Measurements from ENCODE around the gene FEM1A.
"Not testable (repeated sequence)": the region's sequence is repeated elsewhere in the genome, so short reads cannot be mapped to it uniquely, and the experiment has no call there.

Gene FEM1A

GRCh38 chr19:4814625-4815425 is 23.3 kb downstream of the FEM1A start:
- DNase-seq, result no peak

DNA sequence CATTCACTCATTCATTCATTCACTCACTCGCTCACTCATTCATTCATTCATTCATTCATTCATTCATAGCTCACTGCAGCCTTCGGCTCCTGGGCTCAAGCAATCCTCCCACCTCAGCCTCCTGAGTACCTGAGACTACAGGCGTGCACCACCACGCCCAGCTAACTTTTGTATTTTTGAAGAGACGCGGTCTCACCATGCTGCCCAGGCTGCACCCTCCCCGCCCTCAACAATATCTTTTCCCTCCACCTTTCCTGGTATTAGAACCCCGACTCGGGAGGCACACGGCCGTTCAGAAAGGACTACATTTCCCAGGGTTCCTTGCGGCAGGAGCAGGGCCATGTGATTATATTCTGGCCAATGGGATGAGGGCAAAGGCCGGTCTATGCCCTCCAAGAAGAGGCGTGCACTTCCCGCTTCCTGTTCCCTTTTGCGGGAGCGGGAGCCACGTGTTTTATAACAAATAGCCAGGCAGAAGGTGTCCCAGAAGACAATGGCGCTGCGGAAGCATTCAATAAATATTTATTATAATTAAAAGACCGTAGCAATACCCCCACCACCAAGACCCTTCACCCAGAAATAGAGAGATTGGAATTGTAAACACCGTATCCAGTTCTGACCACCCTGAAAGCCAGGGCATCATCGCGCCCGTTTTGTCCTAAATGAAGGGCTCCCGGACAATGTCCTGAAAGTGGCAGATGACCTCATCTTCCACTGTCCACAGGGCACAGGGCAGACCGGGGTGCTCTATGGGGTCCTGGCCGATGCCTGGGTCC is 24.1 kb downstream of the FEM1A start:
- DNase-seq, result peak; percentile 96

DNA sequence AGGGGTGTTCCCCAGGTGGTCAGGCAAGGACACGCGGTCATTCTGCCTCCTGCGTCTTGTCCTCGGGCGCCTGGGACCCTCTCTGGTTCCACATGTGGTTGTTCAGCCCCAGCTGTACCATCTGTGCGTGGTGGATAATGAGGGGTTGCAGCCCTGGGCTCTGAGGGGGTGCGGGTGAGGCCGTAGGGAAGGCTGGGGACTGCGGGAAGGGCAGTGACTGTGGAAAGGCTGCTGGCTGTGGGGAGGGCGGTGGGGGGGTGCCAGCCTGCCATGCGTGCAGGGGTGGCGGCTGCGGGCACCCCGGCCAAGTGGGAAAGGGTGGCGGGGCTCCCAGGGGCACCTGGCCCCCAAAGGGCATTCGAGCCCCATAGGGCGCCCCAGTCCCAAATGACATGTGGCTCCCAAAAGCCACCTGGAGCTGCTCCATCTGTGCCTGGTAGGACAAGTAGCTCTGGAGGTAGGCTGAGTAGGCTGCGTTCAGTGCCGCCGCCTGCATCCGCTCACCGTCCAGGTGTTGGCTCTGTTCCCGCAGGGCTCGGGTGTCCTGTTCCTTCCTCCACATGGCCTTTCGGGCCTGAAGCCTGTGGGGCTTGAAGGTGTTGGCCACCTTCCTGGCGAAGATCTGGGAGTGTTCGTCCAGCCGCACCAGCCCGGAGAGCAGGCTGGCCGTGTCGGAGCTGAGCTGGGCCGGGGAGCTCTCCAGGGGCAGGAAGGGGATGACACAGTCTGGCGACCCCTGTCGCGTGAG is 24.8 kb downstream of the FEM1A start:
- peak; percentile 40 for DNase-seq

- no peak for DNase-seq
Observed at GRCh38 chr19:4816950-4817278, 25.4 kb downstream of the FEM1A start.

GRCh38 chr19:4817467-4818277 is 26.1 kb downstream of the FEM1A start:
- no peak for DNase-seq

DNA sequence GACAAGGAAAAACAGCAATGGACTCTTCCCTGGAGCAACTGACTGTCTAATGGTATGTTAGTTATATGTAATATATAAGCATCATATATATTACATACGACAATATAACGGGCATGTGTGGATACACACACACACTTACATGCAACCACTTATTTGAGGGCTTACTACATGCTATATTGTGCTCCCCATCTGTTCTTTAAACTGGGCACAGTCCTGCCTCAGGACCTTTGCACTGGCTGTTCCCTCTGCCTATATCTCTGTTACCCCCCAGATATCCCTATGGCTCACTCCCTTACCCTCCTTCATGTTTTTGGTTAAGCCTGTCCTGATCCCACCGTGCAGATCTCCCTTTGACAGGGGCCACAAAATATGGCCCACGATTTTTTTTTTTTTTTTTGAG is 29.7 kb downstream of the FEM1A start:
- no peak for DNase-seq

DNA sequence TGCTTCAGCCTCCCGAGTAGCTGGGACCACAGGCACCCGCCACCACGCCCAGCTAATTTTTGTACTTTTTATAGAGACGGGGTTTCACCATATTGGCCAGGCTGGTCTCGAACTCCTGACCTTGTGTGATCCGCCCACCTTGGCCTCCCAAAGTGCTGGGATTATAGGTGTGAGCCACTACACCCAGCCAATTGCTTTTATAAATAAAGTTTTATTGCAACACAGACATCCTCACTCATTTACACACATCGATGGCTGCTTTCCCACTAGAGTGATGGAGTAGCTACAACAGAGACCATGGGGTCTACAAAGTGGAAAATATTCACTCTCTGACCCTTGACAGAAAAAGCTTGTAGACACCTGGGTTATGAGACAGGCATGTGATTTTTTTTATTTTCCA is 30.8 kb downstream of the FEM1A start:
- DNase-seq, result not testable (repeated sequence)

- no peak for DNase-seq
Observed at GRCh38 chr19:4823577-4823976, 32.0 kb downstream of the FEM1A start.

DNA sequence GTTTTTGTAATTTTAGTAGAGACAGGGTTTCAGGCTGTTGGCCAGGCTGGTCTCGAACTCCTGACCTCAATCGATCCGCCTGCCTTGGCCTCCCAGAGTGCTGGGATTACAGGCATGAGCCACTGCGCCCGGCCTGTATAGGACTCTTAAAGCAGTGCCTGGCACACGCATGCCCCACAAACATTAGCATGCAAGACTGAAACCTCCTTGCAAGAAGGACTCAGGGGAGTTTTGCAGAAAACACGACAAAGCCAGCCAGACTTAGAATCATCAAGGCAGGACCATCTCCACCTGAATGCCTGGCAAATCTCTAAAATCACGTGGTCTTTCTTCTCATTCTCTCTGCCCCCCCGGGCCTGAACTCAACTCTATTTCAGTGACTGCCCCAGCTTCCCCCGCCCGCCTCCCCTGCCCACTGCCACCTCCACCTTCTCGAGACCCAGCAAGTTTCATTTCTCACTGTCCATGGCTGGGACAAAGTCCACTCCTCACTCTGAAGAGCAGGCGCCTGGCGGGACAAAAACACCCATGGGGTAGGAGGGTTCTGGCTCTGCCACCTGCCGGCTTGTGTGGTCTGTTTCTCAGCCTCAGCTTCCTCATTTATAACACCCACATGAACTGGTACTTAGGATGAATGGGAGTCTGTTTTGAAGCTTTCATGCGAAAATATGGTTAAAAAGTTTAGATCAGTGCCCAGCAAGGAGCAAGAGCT is 37.6 kb downstream of the FEM1A start:
- DNase-seq, result peak; percentile 2

DNA sequence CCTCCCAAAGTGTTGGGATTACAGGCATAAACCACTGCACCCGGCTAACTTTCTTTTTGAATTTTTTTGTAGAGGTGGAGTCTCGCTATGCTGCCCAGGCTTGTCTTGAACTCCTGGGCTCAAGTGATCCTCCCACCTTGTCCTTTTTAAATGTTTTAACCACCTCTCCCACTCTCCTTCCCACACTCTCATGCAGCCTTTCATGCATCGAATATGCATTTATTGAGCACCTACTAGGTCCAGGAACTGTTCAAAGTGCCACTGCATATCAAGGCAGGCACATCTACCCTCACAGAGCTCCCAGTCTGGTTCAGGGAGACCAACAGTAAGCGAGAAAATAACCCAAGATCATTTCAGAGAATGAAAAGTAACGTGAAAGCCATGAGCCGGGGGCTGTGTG is 38.8 kb downstream of the FEM1A start:
- no peak for DNase-seq

DNA sequence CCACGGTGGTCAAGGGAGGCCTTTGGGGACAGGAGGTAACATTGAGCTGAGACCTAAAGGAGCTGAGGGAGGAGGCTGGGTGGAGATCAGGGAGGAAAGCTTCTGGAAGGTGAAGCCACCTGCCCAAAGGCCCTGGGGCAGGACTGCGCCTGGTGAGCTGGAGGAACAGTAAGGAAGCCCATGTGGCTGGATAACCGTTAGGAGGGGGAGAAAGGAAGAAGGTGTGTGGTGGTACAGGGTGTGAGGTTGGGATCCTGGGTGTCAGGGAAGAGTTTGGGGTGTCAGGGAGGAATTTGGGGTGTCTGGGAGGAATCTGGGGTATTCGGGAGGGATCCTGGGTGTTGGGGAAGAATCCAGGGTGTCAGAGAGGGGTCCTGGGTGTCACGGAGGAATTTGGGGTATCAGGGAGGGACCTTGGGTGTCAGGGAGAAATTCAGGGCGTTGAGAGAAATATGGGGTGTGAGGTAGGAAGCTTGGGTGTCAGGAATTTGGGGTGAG is 39.3 kb downstream of the FEM1A start:
- no peak for DNase-seq

GRCh38 chr19:4831304-4831978 is 39.9 kb downstream of the FEM1A start, which contains the start of gene TICAM1:
Gene TICAM1, minus strand, starts transcription at chr19:4831712. Its CDS starts 13,335 bp downstream, at chr19:4818377.
- peak; percentile 15 for DNase-seq

DNA sequence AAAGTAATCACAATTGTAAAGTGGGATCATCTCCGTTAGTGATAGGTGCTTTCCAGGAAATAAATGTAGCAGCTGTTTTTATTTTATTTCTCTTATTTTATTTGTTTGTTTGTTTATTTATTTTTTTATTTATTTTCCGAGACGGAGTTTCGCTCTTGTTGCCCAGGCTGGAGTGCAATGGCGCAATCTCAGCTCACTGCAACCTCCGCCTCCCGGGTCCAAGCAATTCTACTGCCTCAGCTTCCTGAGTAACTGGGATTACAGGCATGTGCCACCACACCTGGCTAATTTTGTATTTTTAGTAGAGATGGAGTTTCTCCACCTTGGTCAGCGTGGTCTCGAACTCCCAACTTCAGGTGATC is 40.4 kb downstream of the FEM1A start:
- not testable (repeated sequence) for DNase-seq

GRCh38 chr19:4832776-4833175 is 41.2 kb downstream of the FEM1A start:
- DNase-seq, result no peak

DNA sequence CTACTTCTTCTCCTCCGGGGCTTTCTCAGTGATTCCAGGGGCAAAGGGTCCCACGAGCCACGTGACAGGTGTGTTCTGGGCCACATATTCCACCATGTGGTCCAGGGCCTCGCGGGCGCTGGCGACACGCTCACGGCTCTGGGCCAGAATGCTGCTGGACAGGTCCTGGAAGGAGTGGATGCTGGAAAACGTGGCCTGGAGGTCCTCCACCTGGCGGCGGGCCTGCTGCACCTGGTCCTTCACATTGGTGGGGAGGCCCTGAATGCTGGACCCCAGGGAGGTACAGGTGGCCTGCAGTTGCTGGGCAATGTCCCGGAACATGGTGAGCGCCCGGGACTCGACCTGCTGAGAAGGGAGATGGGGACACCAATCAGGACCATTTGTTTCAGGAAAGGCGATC is 47.7 kb downstream of the FEM1A start:
- DNase-seq, result no peak

DNA sequence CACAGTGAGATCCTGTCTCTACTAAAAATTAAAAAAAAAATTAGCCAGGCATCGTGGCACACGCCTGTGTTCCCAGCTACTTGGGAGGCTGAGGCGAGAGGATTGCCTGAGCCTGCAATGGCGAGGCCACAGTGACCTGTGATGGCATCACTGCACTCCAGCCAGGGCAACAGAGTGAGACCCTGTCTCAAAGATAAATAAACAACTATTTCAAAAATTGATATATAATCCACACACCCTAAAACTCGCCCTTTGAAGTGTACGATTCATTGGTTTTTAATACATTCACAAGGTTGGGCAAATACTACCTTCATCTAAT is 52.1 kb downstream of the FEM1A start:
- DNase-seq, result no peak

GRCh38 chr19:4844348-4845179 is 53.0 kb downstream of the FEM1A start:
- DNase-seq, result no peak

DNA sequence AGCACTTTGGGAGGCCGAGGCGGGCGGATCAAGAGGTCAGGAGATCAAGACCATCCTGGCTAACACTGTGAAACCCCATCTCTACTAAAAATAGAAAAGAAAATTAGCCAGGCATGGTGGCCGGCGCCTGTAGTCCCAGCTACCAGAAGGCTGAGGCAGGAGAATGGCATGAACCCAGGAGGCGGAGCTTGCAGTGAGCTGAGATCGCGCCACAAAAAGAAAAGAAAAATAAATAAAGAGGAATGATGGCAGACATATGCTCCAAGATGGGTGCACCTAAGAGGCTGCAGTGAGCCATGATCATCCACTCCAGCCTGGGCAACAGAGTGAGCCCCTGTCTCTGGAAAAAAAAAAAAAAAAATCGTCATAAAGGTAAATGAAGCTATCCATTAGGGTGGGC is 54.4 kb downstream of the FEM1A start:
- DNase-seq, result not testable (repeated sequence)

DNA sequence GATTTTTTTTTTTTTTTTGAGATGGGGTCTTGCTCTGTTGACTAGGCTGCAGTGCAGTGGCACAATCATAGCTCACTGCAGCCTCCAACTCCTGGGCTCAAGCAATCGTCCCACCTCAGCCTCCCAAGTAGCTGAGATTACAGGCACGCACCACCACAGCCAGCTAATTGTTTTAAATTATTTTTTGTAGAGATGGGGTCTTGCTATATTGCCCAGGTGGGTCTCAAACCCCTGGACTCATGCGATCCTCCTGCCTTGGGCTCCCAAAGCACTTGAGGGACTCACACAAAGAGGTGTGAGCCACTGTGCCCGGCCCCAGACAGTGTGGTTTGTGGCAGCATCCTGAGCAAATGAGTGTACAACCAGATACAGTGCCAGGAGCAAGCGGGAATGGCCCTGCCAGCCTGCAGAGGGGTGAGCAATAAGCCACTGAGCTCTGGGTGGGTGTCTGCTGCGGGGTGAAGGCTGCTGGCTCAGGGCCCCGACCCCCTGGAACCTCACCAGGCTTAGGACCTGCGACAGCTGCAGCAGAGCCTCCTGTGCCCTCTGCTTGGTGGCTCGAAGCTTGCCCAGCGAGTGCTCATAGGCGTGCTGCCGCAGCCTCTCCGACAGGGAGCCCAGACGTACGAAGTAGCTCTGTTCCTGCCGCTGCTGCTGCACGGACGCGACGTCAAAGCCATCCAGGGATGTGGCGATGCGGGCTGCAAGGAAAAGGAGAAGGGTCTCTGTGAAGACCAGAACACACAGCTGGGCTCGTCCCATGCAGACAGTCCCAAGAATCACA is 55.8 kb downstream of the FEM1A start:
- no peak for DNase-seq

DNA sequence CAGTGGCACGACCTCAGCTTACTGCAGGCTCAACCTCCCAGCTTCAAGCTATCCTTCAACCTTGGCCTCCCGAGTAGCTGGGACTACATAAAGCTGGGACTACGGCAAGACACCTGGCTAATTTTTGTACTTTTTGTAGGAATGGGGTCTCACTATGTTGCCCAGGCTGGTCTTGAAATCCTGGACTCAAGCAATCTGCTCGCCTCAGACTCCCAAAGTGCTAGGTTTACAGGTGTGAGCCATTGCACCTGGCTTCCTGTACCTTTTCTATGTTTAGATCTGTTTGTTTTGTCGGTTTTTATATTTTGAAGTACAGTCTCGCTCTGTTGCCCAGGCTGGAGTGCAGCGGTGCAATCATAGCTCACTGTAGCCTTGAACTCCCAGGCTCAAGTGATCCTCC is 57.5 kb downstream of the FEM1A start:
- no peak for DNase-seq
